Heart right ventricle (tissue), 16 donors: Measurements from ENCODE around the gene ZNF567. TPM values are rescaled to one million over a fixed set of nuclear protein-coding genes. Genes with fewer than 3 reads are reported as not detected.
A peak's percentile ranks its signal among the peaks of the same experiment; 100 is the strongest.

Experiments used
- ATAC-seq, 8 donors: fragments of 200-7000 bp; cut with Tn5 transposase; one replicate each; pipeline ENCODE4 v1.9.1; 2020; ENCODE audit warnings: mild to moderate bottlenecking in 8 of 8, moderate library complexity in 8 of 8, moderate number of reproducible peaks in 1 of 8
- DNase-seq, 2 donors: peaks; one replicate each; pipeline ENCODE4 v3.0.0-alpha.2; 2020
- H3K27ac ChIP-seq, 10 donors: fragments of 200-600 bp; sonication (generic) in 2 of 10; one replicate each; pipeline versions ENCODE4 v1.5.0 to v1.8.0; 2020 to 2022; ENCODE audit warnings: mild to moderate bottlenecking in 3 of 10
- H3K27me3 ChIP-seq, 7 donors: fragments of 200-600 bp; one replicate each; pipeline ENCODE4 v1.8.0; 2021 to 2022; ENCODE audit warnings: mild to moderate bottlenecking in 2 of 7
- H3K36me3 ChIP-seq, 9 donors: fragments of 200-600 bp; sonication (generic) in 1 of 9; one replicate each; pipeline versions ENCODE4 v1.5.0 to v1.8.0; 2020 to 2022; ENCODE audit warnings: mild to moderate bottlenecking in 2 of 9
- H3K4me1 ChIP-seq, 9 donors: fragments of 200-600 bp; sonication (generic) in 1 of 9; one replicate each; pipeline versions ENCODE4 v1.5.0 to v1.8.0; 2020 to 2022; ENCODE audit warnings: mild to moderate bottlenecking in 4 of 9
- H3K4me3 ChIP-seq, 10 donors: fragments of 200-600 bp; sonication (generic) in 2 of 10; one replicate each; pipeline versions ENCODE4 v1.5.0 to v1.8.0; 2020 to 2022; ENCODE audit warnings: mild to moderate bottlenecking in 7 of 10, moderate library complexity in 2 of 10
- H3K9me3 ChIP-seq, 11 donors: fragments of 200-600 bp in 10 of 11; sonication (generic) in 2 of 11; one replicate each; pipeline versions ENCODE4 v1.5.0 to v1.8.0; 2013 to 2022; ENCODE audit warnings: mild to moderate bottlenecking in 2 of 11, control low read depth in 1 of 11, moderate library complexity in 1 of 11
- CTCF ChIP-seq, 9 donors: fragments of 200-600 bp; sonication (generic) in 2 of 9; IDR thresholded peaks; one replicate each; pipeline versions ENCODE4 v1.5.0 to v1.8.0; 2021 to 2022; ENCODE audit warnings: antibody characterized with exemption in 9 of 9, mild to moderate bottlenecking in 5 of 9, moderate library complexity in 1 of 9
- WGBS, 2 donors: extraction: QIAGEN DNeasy Blood & Tissue Kit; methylation state at CpG; one replicate each; pipeline ENCODE4 v1.1.7; 2013; ENCODE audit warnings: inconsistent platforms in 1 of 2; 5-methylcytosine and 5-hydroxymethylcytosine counted together
- intact Hi-C, 10 donors: fragments of 100-400 bp; cut with DNase I; formaldehyde crosslinking; loops; one replicate each; pipeline versions ENCODE4 v1.11.1 to v1.14.2; 2022
- long read RNA-seq, 3 donors: library from polyadenylated mRNA; unstranded; transcript quantifications; one replicate each; pipeline ENCODE4 v2.0.0, GENCODE V29; 2020 to 2021
- polyA plus RNA-seq, 2 donors: library from polyadenylated mRNA; stranded (reverse); fragments of 200-250 nt; gene quantifications; one replicate each; pipeline ENCODE4 v1.2.3, GENCODE V29; 2013
- total RNA-seq, 10 donors: library from RNA; stranded (reverse); fragmentation: NEBNext Ultra II Directional in 3 of 10; extraction: Animal tissue kit (Norgen Biotek cat#: 25700) in 3 of 10; gene quantifications; one replicate each; pipeline versions ENCODE4 v1.2.1 to v1.2.4, GENCODE V29; 2021 to 2023
- donor health status: Arrhythmogenic right ventricular cardiomyopathy.
- donor health status: ischemic (EF 13 %, LVEDD 7.1; RV severe dilation, severe dysfunction).
- donor health status: healthy with polysubstance abuse.
- donor health status: DM: no; HTN: yes; CAD: no.
- donor health status: DM: no; HTN: no; CAD: no.
- donor health status: ischemic (EF 25% LVEDD 6.9; RV normal size, moderate dysfunction).
- donor health status: ischemic (EF 25% LVEDD 5.7; RV mildly dilated, moderate dysfunction).
- donor health status: healthy.
- donor health status: DM: yes; HTN: yes; CAD: no.
- donor health status: Ischemic cardiomyopathy.
- donor health status: ischemic (EF 35%, LVEDD 5.7; RV mildly dilated, moderate dysfunction).
- donor health status: nonischemic (EF 11% LVEDD 7.7; RV severe dilation, severe dysfunction).
- donor health status: DM: yes; HTN: yes; CAD: no.
- donor health status: PGD.
- donor health status: ischemic (EF 29% LVEDD 5.4; RV normal size, mild dysfunction).
- donor health status: nonischemic (EF 23%, LVEDD 6.1; RV moderate dilation, normal function).

ZNF567 gene
- total RNA-seq: 1 to 10 TPM; 1.9 to 4.7 (median 3.7) TPM
- 1 to 10 TPM; 2.1 to 2.3 TPM for polyA plus RNA-seq
- long read RNA-seq, donor 1, partial matches to known transcripts: 2 of 7 reads
- long read RNA-seq, donor 1, other reads (novel, unspliced or antisense): 1 of 7 reads
- long read RNA-seq, donor 2, partial matches to known transcripts: 1 of 2 reads
- long read RNA-seq, donor 2, other reads (novel, unspliced or antisense): 0 of 2 reads
- long read RNA-seq, donor 3, partial matches to known transcripts: 2 of 11 reads
- long read RNA-seq, donor 3, other reads (novel, unspliced or antisense): 7 of 11 reads

GRCh38 chr19:36687214-36688056 is at the start of gene ZNF567:
TSS of gene ZNF567 (plus strand) at chr19:36687612. CDS start at chr19:36694868, 7,256 bp downstream.
- intact Hi-C loops: loop anchor here in 1 of 10 donors (2.0 to 10.0 kb wide), 3 partner anchors 21 to 113 kb away; partner anchors contain the start of genes ZNF461, ZNF529 and ZNF850
- no peak for TF ChIP-seq CTCF (IDR thresholded peaks at IDR 0.05)
- H3K4me1 ChIP-seq: peaks cover 4 to 26% (median 19%) of the 10 kb centered on the region in 9 donors
- peak within 1 kb of the TSS; percentile 60 to 89 (median 80) for H3K4me3 ChIP-seq
- DNase-seq: peak; percentile 98
- 0 to 1% methylated on average over 69 of the region's 69 CpGs for WGBS, 2 donors
- H3K36me3 ChIP-seq: peaks cover 0 to 60% (median 29%) of the 10 kb centered on the region in 9 donors
- peak within 1 kb of the TSS in 9 of 10 donors; percentile 38 to 86 (median 75) for H3K27ac ChIP-seq
- peaks cover 0 to 61% (median 2%) of the 10 kb centered on the region in 11 donors for H3K9me3 ChIP-seq
- no peaks in the 10 kb centered on the region for H3K27me3 ChIP-seq
- ATAC-seq: peak; percentile 99 to 100 (median 99)

GRCh38 chr19:36638862-36639510 is 48.4 kb upstream of the ZNF567 start:
- intact Hi-C loops: loop anchor here in 1 of 10 donors (10.0 kb wide), 1 partner anchor 106 kb away; no protein-coding TSS in a partner anchor
- Histone ChIP-seq H3K4me3 (no peak overlapping the region), H3K9me3 (peaks cover 9 to 100% (median 100%) of the 10 kb centered on the region in 11 donors), H3K4me1 (no peaks in the 10 kb centered on the region), H3K27me3 (no peaks in the 10 kb centered on the region), H3K27ac (no peak overlapping the region), H3K36me3 (peaks cover 0 to 100% (median 78%) of the 10 kb centered on the region in 9 donors)
- no peak for ATAC-seq
- TF ChIP-seq CTCF (IDR thresholded peaks at IDR 0.05): no peak
- 95 to 98% methylated on average over 5 of the region's 5 CpGs for WGBS, 2 donors
- DNase-seq: no peak

- DNase-seq (no peak), ATAC-seq (no peak)
- Histone ChIP-seq H3K4me1 (no peaks in the 10 kb centered on the region), H3K27ac (no peak overlapping the region), H3K9me3 (peaks cover 0 to 100% (median 93%) of the 10 kb centered on the region in 11 donors), H3K36me3 (peaks cover 14 to 100% (median 92%) of the 10 kb centered on the region in 9 donors), H3K4me3 (no peak overlapping the region), H3K27me3 (no peaks in the 10 kb centered on the region)
- intact Hi-C loops: loop anchor here in 1 of 10 donors (10.0 kb wide), 1 partner anchor 98 kb away; no protein-coding TSS in a partner anchor
- WGBS, 2 donors: 95 to 97% methylated on average over 2 of the region's 2 CpGs
- TF ChIP-seq CTCF (IDR thresholded peaks at IDR 0.05): no peak
Measured at GRCh38 chr19:36646746-36647145, 40.7 kb upstream of the ZNF567 start.

GRCh38 chr19:36652958-36653357 is 34.5 kb upstream of the ZNF567 start:
- Histone ChIP-seq H3K4me3 (no peak overlapping the region), H3K27ac (no peak overlapping the region), H3K4me1 (no peaks in the 10 kb centered on the region), H3K36me3 (peaks cover 9 to 100% (median 98%) of the 10 kb centered on the region in 9 donors), H3K27me3 (no peaks in the 10 kb centered on the region), H3K9me3 (peaks cover 0 to 100% (median 82%) of the 10 kb centered on the region in 11 donors)
- no peak for TF ChIP-seq CTCF (IDR thresholded peaks at IDR 0.05)
- no peak for DNase-seq
- intact Hi-C loops: loop anchor here in 1 of 10 donors (10.0 kb wide), 1 partner anchor 62 kb away; no protein-coding TSS in a partner anchor
- peak in 2 of 8 donors; percentile 45 to 59 for ATAC-seq
- 41 to 53% methylated on average over 1 of the region's 1 CpG for WGBS, 2 donors
